ENCODE measurements around the gene GABRR1.

DNA sequence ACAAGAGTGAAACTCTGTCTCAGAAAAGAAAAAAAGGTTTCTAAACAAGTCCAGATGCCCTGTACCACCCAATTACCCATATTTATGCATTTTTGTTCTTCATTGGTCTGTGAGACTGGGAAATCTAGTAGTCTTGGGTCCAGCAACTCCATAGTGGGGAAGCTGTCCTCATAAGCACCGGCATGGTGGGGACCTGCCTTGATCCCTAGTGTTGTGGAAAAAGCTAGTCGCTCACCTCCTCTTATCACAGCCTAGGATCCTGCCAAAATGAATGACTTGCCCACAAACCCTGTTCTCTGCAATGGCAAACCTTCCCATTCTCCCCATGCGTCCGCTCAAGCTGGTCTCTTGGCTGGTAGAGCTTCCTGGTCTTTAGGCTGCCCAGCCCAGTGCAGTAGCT, 38.3 kb upstream of the GABRR1 start:
- TF ChIP-seq POLR2A (IDR thresholded peaks at IDR 0.05) (no peak), CTCF (IDR thresholded peaks at IDR 0.05) (no peak), POLR2AphosphoS5 (IDR thresholded peaks at IDR 0.05; ENCODE audit: insufficient read depth in 1 of 2, low read depth in 1 of 2) (no peak)

Data from vagina (tissue), 2 donors.